GM20000 (cell line): Measurements from ENCODE around the gene ZNF419.
"Not testable (repeated sequence)": the region's sequence is repeated elsewhere in the genome, so short reads cannot be mapped to it uniquely, and the experiment has no call there.

Experiments
- DNase-seq: peaks from one replicate; pipeline ENCODE4 v3.0.0; 2012; ENCODE audit warnings: low spot score
- TF ChIP-seq, protein P1 (sequence below): IDR thresholded peaks from 2 replicates; pipeline ENCODE4 v1.5.1; 2012; ENCODE audit warnings: mild to moderate bottlenecking, control low read depth; ENCODE audit errors: extremely low read depth, missing control alignments

Gene ZNF419

DNA sequence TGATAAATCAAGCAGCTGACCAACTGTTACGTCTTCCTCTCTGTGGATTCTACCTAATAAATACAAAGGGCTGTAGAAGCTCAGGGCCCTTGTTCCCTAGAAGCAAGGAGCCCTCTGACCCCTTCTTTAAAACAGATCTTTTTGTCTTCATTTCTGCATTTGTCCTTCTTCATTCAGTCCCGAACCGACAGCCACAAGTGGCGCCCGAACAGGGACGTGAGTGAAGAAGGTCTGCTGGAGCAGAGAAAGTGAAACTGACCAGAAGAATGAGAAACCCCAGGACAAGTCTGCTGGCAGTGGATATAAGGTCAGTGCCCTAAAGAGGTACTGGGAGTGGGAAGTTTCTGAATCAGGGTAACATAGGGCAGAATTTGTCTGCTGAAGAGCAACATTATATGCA, 25.3 kb downstream of the ZNF419 start:
- DNase-seq, result no peak
- TF ChIP-seq, protein P1, sequence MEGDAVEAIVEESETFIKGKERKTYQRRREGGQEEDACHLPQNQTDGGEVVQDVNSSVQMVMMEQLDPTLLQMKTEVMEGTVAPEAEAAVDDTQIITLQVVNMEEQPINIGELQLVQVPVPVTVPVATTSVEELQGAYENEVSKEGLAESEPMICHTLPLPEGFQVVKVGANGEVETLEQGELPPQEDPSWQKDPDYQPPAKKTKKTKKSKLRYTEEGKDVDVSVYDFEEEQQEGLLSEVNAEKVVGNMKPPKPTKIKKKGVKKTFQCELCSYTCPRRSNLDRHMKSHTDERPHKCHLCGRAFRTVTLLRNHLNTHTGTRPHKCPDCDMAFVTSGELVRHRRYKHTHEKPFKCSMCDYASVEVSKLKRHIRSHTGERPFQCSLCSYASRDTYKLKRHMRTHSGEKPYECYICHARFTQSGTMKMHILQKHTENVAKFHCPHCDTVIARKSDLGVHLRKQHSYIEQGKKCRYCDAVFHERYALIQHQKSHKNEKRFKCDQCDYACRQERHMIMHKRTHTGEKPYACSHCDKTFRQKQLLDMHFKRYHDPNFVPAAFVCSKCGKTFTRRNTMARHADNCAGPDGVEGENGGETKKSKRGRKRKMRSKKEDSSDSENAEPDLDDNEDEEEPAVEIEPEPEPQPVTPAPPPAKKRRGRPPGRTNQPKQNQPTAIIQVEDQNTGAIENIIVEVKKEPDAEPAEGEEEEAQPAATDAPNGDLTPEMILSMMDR, result no peak

DNA sequence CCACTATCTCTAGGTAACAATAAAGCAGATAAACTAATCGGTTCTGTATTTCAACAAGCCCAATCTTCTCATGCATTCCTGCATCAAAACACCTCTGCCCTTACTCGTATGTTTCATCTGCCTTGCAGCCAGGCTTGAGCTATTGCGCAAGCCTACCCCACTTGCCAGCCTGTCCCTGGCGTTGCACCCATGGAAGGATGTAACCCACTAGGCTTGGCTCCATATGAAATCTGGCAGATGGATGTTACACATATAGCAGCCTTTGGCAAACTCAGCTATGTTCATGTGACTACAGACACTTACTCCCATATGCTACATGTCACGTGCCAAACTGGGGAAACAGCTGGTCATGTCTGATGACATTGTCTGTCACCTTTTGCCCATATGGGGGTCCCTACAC, 27.7 kb downstream of the ZNF419 start:
- no peak for DNase-seq
- TF ChIP-seq, protein P1, result no peak

DNA sequence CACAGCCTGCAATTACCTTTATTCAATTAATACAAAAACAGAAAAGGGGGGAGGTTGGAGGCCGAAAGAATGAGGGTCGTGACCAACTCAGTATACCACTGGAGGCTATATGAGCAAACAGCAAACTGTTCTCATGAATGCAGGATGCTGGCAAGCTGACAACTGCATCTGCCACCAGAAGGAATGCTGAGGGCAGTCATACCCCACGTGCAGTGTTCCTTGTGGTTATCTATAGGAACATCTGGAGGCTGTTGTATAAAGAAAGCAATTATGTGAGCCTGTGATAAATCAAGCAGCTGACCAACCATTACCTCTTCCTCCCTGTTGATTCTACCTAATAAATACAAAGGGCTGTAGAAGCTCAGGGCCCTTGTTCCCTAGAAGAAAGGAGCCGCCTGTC, 30.5 kb downstream of the ZNF419 start:
- not testable (repeated sequence) for DNase-seq

DNA sequence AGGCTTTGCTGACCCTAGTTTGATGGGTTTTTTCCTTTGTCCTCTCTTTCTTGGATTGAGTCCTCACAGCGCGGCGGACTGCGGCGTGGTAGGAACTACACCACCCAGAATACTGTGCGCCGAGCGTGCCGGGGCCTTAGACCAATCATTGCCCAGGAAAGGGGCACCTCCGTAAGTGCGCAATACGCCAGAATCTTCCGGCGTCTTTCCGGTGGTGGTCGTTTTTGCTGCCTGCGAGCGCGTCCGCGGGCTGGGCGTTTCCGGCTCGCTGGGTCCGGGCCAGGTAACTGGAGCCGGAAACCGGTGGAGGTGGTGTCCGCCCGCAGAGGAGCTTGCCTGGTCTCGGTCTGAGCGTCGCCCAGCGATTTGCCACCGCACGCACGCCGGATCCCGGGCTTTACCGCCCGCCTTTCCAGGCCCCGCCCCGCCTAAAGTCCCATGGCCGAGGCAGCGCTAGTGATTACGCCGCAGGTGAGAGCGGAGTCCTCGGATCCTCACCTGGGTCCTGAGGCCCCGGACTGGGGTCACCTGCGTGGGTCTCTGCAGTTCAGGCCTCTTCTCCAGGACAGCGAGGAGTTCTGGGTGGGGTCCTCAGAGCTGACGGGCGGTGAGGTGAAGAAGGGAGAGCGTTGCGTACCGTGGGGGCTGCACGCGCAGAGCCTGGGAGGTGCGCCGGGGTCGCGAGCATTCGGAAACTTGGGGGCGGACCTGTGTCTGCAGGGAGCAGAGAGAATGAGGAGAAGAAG, 39.8 kb downstream of the ZNF419 start, which contains the start of gene ZNF549:
Gene ZNF549 (plus strand): TSS at position 221 of the 746 bp plus-strand sequence. CDS start 218 bp downstream, at position 439.
- TF ChIP-seq, protein P1, result no peak
- peak; percentile 91 for DNase-seq

DNA sequence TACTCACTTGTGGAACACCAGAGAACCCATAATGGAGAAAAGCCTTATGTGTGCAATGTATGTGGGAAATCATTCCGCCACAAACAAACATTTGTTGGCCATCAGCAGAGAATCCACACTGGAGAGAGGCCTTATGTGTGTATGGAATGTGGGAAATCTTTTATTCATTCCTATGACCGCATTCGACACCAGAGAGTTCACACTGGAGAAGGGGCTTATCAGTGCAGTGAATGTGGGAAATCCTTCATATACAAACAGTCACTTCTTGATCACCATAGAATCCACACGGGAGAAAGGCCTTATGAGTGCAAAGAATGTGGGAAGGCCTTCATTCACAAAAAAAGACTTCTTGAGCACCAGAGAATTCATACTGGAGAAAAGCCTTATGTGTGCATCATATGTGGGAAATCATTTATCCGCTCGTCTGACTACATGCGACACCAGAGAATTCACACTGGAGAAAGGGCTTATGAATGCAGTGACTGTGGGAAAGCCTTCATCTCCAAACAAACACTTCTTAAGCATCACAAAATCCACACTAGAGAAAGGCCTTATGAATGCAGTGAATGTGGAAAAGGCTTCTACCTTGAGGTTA, 50.5 kb downstream of the ZNF419 start:
- TF ChIP-seq, protein P1, result no peak

More for the DNA sequence above, 50.5 kb downstream of the ZNF419 start:
- DNase-seq, result no peak
